Endothelial cell (in vitro differentiated cells): Measurements from ENCODE around the gene CEBPB. TPM values are rescaled to one million over a fixed set of nuclear protein-coding genes. Genes with fewer than 3 reads are reported as not detected.
"Not testable (repeated sequence)": the region's sequence is repeated elsewhere in the genome, so short reads cannot be mapped to it uniquely, and the experiment has no call there.

ENCODE experiments used
- DNase-seq: peaks from one replicate; pipeline ENCODE4 v3.0.0; 2021; ENCODE audit warnings: low spot score
- H3K27ac Mint-ChIP-seq: one replicate; pipeline ENCODE4 v1.8.0; 2021; ENCODE audit warnings: mixed read lengths, inconsistent platforms; ENCODE audit not compliant: unreplicated experiment
- H3K27me3 Mint-ChIP-seq: one replicate; pipeline ENCODE4 v1.8.0; 2021; ENCODE audit warnings: mild to moderate bottlenecking, moderate library complexity, mixed read lengths, inconsistent platforms; ENCODE audit not compliant: unreplicated experiment
- H3K36me3 Mint-ChIP-seq: one replicate; pipeline ENCODE4 v1.8.0; 2021; ENCODE audit warnings: mild to moderate bottlenecking, low read depth, mixed read lengths, inconsistent platforms; ENCODE audit not compliant: unreplicated experiment
- H3K4me1 Mint-ChIP-seq: one replicate; pipeline ENCODE4 v1.8.0; 2021; ENCODE audit warnings: mild to moderate bottlenecking, mixed read lengths, inconsistent platforms; ENCODE audit not compliant: unreplicated experiment
- H3K4me3 Mint-ChIP-seq: one replicate; pipeline ENCODE4 v1.8.0; 2021; ENCODE audit warnings: mild to moderate bottlenecking, mixed read lengths, inconsistent platforms; ENCODE audit not compliant: unreplicated experiment
- H3K9me3 Mint-ChIP-seq: one replicate; pipeline ENCODE4 v1.8.0; 2021; ENCODE audit warnings: mixed read lengths, inconsistent platforms; ENCODE audit not compliant: unreplicated experiment
- total RNA-seq: library from RNA; stranded (reverse); fragmentation: NEBNext Ultra II Directional; extraction: Animal tissue kit (Norgen Biotek cat#: 25700); gene quantifications from one replicate; pipeline ENCODE4 v1.2.1, GENCODE V29; 2021; ENCODE audit not compliant: unreplicated experiment
- TF ChIP-seq, protein P1 (sequence below): fragments of 200-600 bp; sonication (generic); IDR thresholded peaks from one replicate; pipeline ENCODE4 v1.5.0; 2021; ENCODE audit warnings: antibody characterized with exemption; ENCODE audit not compliant: unreplicated experiment

CEBPB gene
- total RNA-seq, 1 donor from 2014 or later: 28.1 TPM

DNA sequence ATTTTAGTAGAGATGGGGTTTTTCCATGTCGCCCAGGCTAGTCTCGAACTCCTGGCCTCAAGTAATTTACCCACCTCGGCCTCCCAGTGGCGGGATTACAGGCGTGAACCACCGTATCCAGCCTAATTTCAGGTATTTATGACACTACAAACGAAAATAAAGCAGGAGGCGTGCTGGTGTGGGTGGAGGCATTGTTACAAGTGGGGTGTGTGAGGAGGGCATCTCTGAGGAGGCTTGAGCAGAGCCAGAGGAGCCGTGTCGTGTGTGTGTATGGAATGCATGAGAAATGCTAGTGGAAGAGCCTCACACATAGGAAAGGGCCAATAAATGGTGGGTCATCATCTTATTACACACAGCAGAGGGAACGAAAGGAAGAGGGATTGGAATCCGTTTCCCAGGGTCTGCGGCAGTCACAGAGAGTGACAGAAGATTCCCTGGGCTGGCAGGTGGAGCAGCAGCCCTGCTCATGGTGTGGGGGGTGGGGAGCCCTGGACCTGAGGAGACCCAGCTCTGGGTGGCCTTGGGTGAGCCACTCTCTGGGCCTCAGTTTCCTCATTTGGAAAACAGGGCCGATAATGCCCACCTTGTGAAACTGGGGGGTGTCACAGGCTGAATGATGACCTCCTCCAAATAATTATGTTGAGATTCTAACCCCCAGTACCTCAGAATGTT, 19.9 kb upstream of the CEBPB start:
- Mint-ChIP-seq H3K27ac (peak overlapping the region; percentile 9), H3K4me3 (peak overlapping the region; percentile 68), H3K36me3 (no peaks in the 10 kb centered on the region), H3K27me3 (peaks cover 13% of the 10 kb centered on the region), H3K9me3 (no peaks in the 10 kb centered on the region), H3K4me1 (peaks cover 19% of the 10 kb centered on the region)
- TF ChIP-seq, protein P1, sequence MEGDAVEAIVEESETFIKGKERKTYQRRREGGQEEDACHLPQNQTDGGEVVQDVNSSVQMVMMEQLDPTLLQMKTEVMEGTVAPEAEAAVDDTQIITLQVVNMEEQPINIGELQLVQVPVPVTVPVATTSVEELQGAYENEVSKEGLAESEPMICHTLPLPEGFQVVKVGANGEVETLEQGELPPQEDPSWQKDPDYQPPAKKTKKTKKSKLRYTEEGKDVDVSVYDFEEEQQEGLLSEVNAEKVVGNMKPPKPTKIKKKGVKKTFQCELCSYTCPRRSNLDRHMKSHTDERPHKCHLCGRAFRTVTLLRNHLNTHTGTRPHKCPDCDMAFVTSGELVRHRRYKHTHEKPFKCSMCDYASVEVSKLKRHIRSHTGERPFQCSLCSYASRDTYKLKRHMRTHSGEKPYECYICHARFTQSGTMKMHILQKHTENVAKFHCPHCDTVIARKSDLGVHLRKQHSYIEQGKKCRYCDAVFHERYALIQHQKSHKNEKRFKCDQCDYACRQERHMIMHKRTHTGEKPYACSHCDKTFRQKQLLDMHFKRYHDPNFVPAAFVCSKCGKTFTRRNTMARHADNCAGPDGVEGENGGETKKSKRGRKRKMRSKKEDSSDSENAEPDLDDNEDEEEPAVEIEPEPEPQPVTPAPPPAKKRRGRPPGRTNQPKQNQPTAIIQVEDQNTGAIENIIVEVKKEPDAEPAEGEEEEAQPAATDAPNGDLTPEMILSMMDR: no peak
- DNase-seq: no peak

DNA sequence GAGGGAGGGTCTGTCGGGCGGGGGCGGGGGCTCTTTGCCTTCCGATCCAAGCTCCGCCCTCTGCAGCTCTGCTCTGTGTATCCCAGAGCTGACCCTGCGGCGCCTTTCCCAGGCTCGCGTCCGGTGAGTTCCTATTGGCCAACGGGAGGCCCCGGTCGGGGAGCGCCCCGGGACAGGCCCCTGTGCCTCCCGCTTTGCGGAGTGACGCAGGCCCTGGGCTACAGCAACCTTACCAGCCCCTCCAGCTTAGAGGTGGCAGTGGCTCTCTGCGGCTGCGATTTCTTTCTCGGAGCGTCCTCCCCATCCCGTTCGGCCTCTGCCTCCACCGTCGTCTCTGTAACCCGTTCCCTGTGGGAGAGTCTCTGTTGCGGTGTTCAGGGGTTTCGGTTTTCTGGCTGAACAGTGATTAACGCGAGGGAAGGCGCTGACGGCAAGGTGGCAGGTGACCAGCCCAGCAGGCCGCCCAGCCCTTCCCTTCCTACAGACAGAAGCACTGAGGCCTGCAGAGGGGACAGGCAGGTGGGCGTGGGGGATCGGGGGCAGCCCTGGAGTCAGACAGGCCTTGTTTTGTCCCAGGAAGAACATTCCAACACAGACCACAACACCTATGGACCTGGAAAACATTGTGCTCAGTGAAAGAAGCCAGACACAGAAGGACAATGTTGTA, 18.1 kb upstream of the CEBPB start:
- peak overlapping the region; percentile 45 for H3K27ac Mint-ChIP-seq
- TF ChIP-seq, protein P1: no peak
- no peaks in the 10 kb centered on the region for H3K36me3 Mint-ChIP-seq
- peaks cover 12% of the 10 kb centered on the region for H3K4me1 Mint-ChIP-seq
- peaks cover 7% of the 10 kb centered on the region for H3K27me3 Mint-ChIP-seq
- no peaks in the 10 kb centered on the region for H3K9me3 Mint-ChIP-seq
- H3K4me3 Mint-ChIP-seq: peak overlapping the region; percentile 75
- DNase-seq: peak; percentile 73

DNA sequence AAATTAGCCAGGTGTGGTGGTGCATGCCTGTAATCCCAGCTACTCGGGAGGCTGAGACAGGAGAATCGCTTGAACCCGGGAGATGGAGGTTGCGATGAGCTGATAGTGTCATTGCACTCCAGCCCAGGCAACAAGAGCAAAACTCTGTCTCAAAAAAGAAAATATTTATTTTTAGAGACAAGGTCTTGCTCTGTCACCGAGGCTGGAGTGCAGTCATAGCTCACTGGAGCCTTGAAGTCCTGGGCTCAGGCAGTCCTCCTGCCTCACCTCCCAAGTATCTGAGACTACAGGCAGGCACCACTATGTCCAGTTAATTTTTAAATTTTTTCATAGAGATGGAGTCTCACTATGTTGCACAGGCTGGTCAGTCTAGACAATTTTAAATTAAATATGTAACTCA, 16.2 kb upstream of the CEBPB start:
- Mint-ChIP-seq H3K27me3 (peaks cover 7% of the 10 kb centered on the region), H3K27ac (no peak overlapping the region), H3K4me1 (peaks cover 12% of the 10 kb centered on the region), H3K9me3 (no peaks in the 10 kb centered on the region), H3K36me3 (no peaks in the 10 kb centered on the region), H3K4me3 (no peak overlapping the region)
- TF ChIP-seq, protein P1: no peak
- no peak for DNase-seq

DNA sequence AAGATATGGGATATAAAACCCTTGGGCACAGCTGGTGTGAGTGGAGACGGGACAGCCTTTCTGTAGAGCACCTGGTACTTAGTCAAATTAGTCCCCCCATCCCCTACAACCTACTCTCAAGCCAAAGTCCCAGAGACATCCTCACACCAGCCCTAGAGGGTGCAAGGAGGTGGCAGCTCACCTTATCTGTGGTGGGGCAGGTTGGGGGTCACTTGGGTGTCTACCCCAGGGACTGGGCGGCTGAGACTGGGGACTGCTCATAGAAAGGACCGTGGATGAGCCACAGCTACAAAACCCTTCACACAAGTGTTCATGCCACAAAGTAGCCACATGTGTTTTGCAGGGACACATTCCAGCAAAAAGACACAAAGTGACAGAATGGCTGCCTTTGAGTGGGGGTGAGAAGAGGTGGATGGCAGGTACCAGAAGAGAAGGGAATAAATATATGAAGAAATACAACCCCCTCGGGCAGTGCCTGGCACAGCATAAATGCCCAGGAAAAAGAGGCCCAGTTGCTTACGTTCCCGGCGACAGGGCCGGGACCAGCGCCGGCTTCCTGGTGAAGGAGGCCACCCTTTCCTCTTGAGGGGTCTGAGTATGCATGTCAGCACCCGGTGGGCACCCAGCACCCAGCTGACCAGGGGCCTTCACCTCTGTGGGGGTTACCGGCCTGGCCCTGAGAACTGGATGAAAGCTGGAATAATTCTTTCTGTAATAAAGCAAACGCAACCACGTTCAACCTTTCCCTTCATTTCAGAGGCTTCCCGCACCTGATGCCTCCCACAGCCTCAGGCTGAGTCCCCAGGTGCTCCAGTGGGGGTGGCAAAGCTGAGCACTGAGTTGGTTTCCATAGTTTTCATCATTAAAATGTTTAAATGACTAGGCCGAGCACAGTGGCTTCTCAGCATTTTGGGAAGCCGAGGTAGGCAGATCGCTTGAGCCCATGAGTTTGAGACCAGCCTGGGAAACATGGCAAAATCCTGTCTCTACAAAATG, 14.4 kb upstream of the CEBPB start:
- H3K4me1 Mint-ChIP-seq: peaks cover 9% of the 10 kb centered on the region
- H3K4me3 Mint-ChIP-seq: no peak overlapping the region
- no peaks in the 10 kb centered on the region for H3K9me3 Mint-ChIP-seq
- H3K27ac Mint-ChIP-seq: no peak overlapping the region
- H3K36me3 Mint-ChIP-seq: no peaks in the 10 kb centered on the region
- H3K27me3 Mint-ChIP-seq: peaks cover 2% of the 10 kb centered on the region
- DNase-seq: no peak
- TF ChIP-seq, protein P1: no peak

DNA sequence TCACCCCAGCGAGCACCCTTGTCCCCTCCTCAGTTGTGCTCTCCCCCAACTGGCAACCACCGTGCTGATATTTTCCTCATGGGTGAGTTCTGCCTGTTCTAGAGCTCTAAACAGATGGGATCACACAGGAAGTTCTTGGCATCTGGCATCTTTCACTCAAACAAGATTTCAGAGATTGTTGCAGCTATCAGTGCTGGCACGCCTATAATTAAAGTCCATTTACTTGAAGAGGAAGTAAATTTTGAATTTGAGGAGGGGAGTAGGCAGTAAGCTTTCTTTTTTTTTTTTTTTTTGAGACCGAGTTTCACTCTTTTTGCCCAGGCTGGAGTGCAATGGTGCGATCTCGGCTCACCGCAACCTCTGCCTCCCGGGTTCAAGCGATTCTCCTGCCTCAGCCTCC, 12.0 kb upstream of the CEBPB start:
- H3K4me1 Mint-ChIP-seq, H3K27ac Mint-ChIP-seq: not testable (repeated sequence)

More for the DNA sequence above, 12.0 kb upstream of the CEBPB start:
- not testable (repeated sequence) for H3K27me3 Mint-ChIP-seq, H3K36me3 Mint-ChIP-seq, H3K4me3 Mint-ChIP-seq, DNase-seq, H3K9me3 Mint-ChIP-seq
